Muscle of back (tissue), 11 donors: ENCODE measurements around the gene PSAP. TPM values are rescaled to one million over a fixed set of nuclear protein-coding genes. Genes with fewer than 3 reads are reported as not detected.

Experiments used
- DNase-seq, 3 donors: peaks; one replicate each; pipeline versions ENCODE4 v3.0.0 to v3.0.0-alpha.2; 2013
- polyA plus RNA-seq, 10 donors: library from polyadenylated mRNA; unstranded; fragments of 120-200 nt; gene quantifications; one replicate each; pipeline ENCODE4 v1.2.1, GENCODE V29; 2013; ENCODE audit not compliant: insufficient read length in 10 of 10

The PSAP gene
- polyA plus RNA-seq, 10 donors: 450 to 530 (median 478) TPM

DNA sequence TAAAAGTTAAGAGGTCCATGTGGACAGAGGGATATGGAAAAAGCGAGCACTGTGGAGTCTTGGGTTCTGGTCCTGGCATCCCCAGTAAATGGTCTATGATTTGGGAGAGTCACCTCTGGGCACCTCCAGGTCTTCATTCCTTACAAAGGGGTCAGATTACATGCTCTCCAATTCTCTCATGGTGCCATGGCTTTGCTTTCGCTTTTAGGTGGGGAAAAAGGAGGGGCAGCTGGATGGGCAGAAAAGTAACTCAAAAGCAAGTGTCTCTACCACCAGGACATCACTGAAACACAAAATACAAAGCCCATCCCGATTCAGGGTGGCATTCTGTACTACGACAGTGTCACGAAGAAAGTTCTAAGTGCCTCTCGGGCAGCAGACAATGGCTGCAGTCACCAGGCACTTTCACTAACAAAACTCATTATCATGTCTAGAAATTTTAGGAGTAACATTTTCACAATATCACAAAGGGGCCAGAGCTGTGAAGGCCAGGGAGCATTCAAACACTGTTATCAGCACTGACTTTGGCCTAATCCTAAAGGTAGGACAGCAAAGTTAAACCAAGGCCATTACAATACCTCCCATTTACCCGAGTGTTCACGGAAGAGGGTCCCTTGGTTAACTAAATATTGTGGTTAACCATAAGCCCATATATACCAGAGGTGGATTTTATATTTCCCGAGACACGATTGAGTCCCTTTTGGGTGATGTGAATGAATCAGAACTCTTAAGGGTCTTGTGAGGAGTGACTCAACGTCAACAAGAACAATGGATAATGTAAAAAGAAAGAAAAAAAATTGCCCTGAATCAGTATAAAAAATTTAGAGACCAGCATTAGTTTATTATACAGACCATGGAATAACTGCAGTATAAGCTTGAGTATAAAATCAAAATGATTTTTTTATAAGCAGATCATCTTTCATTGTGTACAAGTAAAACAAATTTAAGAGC, 2.5 kb downstream of the PSAP start:
- no peak for DNase-seq

DNA sequence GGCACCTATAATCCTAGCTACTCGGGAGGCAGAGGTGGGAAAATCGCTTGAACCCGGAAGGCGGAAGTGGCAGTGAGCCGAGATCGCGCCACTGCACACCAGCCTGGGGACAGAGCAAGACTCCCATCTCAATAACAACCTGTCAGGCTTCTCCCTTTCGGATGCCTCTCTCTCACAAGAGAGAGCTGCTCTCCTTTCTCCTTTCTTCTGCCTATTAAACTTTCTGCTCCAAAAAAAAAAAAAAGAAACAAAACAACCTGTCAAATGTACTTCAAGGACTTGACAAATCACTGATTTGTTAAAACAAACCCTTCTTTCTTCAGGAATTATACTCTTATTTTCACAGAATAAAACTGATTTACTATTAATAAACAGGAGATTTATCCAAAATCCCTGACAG, 3.6 kb downstream of the PSAP start:
- no peak for DNase-seq

DNA sequence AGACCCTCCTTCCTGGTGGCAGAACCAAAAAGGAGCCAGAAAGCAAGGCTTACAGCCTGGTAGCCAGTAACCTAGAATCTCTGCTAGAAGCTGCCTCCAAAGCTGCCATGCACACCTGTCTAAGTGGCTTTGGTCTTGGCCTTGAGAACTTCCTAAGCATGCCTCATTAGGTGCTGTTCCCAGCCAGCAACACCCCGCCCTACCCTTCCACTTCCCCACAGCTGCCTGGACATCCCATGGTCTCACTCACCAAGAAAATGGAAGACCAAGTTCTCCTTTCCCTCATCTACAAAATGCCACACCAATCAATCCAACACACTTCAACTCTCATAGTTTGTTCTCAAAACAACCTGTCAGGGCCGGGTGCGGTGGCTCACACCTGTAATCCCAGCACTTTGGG, 4.2 kb downstream of the PSAP start:
- DNase-seq: no peak

DNA sequence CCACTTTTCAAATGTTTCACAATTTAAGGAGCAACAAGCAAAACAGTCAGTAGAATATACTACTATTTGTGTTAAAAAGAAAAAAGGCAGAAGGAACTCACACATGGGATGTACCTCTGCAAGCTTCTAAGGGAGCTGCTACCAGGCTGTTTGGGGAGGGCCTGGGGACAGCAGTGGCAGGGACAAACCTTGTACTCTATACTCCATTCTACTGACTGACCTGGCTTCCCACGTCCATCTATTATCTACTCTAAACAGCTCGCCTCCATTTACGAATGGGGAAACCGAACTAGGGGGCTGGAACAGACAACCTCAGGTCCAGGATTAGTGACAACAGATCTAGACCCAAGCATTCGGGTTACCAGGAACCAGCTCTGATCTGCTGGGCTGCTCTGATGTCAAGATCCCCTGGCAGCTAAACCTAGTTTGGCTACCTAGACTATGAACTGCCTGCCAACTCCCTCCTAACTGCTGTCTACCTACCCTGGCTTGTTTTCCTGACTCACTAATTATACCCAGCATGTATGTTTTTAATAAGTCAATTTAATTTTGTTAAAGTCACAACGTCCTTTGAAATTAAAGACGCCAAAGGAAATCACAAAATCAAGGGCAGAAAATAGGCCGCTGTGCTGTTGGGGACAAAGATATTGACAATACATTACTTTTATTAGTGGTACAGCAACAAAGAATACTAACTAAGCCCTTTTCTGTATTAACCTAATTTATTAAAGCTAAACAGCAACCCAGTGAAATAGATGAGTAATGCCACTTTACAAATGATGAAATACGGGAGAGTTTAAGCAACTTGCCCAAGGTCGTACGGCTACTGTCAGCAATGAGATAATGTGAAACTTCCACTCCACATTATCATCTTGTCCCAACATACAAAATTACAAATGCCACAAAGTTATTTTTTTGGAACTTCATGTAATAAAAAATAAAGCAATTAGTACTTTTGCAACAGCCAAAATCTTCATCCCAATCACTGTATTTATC, 5.3 kb downstream of the PSAP start:
- no peak for DNase-seq

DNA sequence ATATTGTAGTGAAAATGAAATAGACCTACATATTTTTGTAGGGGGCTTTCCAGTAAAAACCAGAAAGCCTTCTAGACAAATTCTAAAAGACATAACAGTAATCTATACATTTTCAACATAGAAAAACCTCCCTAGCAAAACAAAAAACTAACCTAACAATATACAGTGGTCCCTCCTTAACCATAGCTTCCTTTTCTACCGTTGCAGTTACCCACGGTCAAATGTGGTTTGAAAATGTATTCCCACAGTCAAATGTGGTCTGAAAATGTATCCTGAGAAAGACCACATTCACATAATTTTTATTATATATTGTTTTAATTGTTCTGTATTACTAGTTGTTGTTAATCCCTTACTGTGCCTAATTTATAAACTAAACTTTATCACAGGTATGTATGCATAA, 6.4 kb downstream of the PSAP start:
- no peak for DNase-seq

DNA sequence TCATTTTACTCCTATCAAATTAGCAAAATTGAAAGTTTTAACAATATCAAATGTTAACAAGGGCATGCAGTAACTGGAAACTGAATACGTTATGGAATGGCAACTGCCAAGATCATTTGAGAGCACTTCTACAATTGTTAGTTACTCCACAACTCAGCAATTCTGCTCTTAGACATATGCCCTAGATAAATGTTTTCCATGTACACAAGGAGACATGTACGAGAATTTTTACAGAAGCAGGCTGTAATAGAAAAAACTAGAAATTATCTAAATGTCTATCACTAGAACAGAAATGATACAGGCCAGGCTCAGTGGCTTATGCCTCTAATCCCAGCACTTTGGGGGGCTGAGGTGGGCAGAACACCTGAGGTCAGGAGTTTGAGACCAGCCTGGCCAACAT, 7.0 kb downstream of the PSAP start:
- DNase-seq: no peak

DNA sequence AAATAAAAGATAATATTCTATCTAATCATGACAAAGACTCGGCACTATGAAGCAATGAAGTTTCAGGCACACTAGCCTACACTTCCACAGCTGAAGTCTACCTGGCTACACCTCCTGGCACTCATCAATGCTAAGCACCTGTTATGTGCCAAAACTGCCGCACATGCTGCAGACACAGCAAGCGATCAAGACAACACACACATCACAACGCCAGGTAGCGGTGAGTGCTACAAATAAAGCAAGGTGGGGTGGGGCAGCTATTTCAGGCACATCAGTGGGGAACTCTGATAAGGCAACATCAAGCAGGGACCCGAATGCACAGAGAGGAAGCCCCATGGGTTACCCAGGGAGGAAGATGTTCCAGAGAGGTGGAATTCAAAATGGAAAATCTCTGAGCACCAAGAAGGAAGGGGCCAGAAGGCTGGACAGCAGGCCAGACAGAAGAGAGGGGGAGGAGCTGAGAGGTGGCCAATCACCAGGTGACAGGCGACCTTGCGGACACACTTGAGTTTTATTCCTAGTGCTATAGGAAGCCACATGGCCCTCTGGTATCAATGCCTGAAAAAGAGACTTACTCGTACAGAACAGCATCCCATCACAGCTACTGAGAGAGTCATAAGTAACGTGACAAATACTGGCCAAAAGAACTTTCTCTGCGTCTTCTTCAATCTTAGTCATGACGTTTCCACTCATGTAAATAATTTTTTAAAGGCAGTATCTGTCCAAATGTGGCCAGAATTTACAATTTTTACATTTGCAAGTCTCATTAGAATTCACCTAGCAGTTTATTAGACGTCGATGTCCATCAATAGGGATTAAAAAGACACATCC, 8.0 kb downstream of the PSAP start:
- DNase-seq: no peak

DNA sequence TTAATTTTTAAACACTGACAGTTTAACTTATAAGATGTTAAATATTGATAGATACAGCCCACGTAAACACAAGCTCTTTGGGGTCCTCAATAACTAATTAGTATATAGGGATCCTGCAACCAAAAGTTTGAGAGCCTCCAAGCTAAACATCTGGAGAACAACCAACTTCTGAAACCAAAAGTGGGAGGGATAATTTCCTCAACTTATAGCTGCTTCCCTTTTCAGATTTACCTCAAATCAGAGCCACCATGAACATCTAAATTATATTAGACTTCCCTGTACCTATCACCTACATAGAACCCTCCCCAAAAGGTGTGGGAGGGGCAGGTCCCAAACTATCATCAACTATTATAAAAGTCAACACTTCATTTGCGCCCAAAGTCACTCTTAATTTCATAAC, 8.6 kb downstream of the PSAP start:
- DNase-seq: no peak

DNA sequence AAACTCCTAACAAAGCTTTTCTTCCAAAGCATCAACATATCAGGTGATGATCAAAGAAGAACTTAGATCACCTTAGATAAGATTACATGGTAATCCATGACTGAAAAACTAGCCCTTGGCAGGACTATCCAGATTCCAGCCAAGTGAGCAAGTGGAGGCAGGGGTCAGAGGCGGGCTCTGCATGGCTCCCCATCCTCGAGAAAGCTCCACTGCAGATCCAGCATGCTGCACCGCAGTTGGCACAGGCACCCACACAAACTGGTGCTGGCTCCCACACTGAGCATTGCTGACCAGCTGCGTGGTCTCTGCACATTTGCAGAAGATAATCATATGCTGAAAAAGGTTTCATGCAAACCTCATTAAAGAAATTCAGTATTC, 10.1 kb downstream of the PSAP start:
- DNase-seq: no peak

DNA sequence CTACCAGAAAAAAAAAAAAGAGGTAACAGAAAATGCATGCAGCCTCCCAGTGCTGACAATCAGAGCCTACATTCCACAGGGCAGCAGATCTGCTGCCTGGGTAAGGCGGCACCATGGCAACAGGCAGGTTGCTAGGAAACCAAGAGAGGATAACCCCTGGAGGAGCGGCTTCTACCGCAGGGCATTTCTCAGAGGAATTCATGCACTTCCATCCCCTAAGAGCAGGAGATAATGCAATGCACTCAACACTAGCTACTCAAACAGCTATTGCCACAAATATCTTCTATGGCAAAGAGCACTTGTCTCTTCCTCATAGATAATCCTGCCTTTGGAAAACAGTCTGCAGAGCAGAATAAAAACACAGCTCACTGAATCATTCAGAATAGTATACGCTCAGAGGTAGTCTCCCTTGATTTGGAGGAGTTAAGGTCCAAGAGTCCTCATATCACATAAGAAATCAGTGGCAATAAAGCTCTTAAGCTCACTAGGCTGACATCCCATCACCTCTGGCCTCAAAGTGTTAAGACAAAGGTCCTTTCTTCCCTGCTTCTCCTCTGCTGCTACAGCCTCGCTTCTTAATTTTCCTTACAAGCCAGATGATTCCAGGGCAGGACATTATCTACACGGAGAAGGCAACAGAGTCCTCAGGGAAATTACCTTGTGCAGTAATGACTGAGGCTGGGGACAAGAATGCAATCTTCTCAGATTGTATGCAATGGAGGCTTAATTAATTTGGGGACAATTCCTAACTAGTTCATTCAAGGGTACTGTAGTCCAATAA, 10.7 kb downstream of the PSAP start:
- DNase-seq: peak in 2 of 3 donors; percentile 59 to 88

DNA sequence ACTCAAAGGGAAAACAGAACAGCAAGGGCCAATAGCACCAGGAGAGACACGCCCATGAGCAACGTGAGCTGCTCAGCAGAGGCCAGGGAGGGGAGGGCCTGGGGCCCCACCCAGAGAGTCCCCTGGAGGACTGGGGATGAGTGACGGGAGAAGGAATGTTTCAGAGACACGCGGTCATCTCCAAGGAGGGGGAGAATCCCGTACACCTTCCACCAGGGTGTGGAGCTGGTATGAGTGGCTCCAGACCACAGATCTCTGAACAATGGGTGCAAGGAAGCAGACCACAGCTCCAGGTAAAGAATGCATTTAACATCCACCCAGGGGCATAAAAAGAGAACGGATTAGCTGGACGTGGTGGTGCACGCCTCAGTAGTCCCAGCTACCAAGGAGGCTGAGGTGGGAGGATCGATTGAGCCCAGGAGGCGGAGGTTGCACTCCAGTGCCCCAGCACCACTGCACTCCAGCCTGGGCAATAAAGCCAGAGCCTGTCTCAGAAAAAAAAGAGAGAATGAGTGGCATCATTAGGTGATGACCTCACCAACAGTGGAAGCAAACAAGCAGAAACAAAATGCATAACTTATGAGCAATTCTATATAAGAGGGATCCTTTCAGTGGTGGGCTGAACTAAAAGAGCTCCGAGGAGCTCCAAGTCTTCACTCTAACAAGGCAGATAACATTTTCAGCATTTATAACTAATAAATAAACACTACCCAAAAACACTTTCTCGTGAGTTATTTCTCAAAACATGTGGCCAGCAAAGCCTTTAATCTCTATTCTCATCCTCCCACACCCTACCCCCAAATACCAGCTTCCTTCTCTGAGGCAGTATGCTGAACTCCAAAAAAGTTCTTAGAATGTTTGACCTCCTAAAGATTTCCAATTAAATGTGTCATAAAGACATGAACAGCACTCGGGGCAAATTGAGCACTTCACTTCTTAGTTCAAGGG, 12.5 kb downstream of the PSAP start:
- no peak for DNase-seq

DNA sequence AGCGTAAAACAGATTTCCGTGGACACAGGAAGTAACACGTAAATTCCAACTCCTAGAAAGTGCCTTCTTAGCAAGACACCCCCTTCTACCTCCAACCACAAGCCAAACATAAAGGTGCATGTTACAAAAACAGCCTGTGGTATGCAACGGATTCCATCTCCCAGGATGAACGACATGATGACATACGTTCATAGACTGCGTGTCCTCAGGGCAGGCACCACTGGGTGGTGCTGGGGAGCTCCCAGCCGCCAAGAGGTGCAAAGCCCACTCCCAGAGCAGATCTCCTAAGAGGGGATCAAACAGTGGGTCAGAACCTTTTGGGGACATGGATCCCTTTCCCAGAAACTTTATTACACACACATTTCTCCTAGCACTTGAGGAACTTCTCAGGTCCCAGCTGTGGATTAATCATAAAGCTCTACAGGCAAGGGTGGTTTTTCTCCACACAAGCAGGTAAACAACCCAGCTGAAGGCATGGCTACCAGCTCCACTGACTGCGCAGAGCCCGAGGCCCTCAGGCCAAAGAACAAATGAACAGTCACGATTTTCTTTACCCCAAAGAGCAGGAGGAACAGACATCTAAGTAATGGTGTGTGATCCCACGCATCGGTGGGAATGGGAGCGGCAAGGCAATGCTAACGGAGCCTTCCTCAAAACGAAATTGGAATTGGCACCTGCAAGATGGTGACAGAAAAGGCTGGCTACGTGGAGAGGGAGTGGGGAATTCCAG, 13.8 kb downstream of the PSAP start:
- no peak for DNase-seq

DNA sequence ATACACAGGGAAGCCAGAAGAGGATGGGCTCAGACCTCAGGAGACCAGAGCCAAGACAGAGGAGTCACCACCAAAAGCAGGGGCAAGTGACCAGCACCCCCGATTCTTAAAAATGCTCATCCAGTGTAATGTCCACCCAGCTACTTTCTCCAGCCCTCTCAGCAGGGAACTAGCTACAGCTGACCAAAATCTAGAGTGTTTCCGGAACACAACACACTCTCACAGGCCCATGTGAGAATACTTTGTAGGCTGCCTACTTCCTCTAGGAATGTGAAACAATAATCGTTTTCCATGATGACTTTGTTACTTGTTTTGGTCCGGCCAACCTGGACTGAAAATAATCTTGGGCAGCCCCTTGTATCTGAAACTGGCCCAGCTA, 14.5 kb downstream of the PSAP start:
- DNase-seq: peak in 1 of 3 donors; percentile 40

DNA sequence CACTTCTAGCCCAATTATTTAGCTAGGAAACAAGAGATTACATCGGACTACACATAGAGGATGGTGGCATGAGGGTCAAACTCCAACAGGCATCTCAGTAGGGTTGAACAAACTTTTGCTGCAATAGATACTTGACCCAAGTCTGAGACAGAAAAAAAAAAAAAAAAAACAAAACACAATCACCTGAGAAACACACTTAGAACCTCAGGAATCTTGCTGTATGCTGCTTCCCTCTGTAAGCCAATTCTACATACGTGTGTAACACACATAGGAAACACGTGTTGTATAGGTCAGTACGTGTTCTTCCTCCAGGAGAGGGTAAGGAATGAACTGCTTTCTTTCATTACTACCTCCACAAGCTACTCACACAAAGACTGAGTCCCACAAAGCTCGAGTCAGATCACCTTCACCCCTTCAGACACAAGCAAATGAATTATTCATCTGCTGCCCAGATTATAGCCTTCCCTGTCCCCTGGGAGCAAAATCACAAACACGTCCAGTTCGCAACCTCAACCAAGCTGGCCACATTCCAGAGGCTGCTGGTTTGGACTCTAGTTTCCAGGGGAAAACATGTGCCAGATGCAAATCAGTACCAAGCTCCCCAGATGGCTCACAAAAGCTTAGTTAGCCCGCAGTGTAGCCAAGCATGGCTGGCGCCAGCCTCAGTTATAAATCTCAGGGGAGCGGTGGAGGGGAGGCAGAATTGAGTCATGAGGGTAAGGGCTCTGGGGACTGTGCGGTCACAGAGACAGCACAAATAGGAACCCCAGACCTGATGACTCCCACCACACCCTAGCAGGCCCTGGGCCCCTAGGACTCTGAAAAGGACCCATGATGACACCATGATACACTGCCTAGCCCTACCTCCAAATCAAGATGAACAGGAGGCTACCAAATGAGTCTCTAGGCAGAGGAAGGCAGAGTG, 15.1 kb downstream of the PSAP start:
- peak in 2 of 3 donors; percentile 58 to 71 for DNase-seq

DNA sequence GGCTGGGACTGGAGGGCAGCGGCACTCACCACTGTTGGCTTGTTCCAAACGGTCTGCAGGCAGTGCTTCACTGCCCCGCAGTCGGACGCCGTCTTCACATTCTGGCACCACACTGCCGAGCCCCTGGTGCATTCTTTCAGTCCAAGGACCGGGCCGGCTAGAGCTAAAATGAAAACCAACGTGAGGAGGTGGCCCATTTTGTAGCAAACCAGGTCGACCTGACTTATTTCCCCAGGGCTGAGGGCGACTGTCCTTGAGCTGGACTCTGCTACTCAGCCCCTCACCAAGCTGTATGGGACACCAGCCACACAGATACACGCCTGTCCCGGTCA, 16.7 kb downstream of the PSAP start:
- DNase-seq: no peak

DNA sequence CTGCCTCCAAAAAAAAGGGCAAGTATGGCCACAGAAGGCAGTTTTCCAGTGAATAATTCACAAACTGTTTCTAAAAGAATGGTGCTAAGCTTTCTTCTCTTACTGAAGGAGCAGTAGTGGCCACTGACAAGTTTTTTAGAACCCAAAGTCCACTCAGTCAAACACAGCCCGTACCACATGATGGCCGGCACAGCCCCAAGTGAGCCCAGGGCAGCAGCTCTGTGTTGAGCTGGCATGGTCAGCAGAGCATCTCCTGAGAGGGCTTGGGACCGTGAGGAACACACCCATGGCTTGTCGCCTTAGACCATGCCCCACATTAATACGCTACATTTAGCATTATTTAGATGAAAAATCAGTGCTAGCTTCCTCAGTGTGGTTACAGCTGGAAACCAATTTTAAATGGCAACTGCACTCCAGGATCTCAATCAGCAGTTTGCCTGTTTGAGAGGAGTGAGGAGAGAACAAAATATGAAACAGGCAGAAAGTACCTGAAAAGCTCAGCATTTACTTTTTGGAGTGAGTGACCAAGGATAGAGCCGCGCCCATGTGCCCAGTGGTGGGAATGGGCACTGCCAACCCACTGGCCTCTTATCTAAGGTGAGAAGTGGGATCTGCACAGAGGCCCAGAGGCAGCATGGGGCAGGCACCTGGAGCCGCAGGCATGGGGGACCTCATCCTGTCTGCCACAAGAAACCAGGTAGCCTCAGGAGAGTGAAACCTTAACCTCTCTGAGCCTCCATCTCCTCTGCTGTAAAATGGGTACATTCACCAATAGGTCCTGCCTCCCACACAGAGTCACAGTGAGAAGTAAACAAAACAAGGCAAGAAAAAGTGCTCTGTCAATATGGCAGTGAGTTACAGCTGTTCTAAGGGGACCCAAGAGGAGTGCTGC, 17.4 kb downstream of the PSAP start:
- no peak for DNase-seq

DNA sequence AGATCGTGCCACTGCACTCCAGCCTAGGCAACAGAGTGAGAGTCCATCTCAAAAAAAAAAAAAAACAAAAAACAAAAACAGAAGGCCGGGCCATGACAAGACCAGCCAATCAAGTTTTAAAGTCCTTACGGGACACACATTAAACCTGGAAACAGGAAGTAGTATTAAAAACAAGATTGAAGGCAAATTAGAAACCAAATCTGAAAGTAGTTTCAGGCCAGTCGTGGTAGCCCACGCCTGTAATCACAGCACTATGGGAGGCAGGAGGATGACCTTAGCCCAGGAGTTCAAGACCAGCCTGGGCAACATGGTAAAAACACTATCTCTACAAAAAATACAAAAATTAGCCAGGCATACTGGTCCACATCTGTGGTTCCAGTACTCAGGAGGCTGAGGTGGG, 18.1 kb downstream of the PSAP start:
- DNase-seq: no peak
